Astrocyte (in vitro differentiated cells and primary cell): ENCODE data around the gene MYBBP1A. TPM values are rescaled to one million over a fixed set of nuclear protein-coding genes. Genes with fewer than 3 reads are reported as not detected.

Experiments used
- DNase-seq: peaks from one replicate; pipeline ENCODE4 v3.0.0-alpha.2; 2010; ENCODE audit warnings: low read depth
- FAIRE-seq: peaks from 2 replicates; lab custom pipeline; 2011; peaks lifted over from hg19 to GRCh38; lab: Jason Lieb, UNC
- H2AFZ ChIP-seq: 2 replicates; pipeline ENCODE4 v1.6.0; 2012; ENCODE audit warnings: low read depth, low read length, inconsistent platforms
- H3K27ac ChIP-seq: 2 replicates; pipeline ENCODE4 v1.5.1; 2011; ENCODE audit warnings: low read depth, low read length, inconsistent platforms
- H3K27me3 ChIP-seq: 2 replicates; pipeline ENCODE4 v1.6.0; 2011; ENCODE audit warnings: low read length, inconsistent platforms; ENCODE audit not compliant: insufficient read depth
- H3K36me3 ChIP-seq: 2 replicates; pipeline ENCODE4 v1.5.1; 2011; ENCODE audit warnings: low read length, inconsistent platforms; ENCODE audit not compliant: insufficient read depth
- H3K4me1 ChIP-seq: 2 replicates; pipeline ENCODE4 v1.5.1; 2011; ENCODE audit warnings: low read length, inconsistent platforms; ENCODE audit not compliant: insufficient read depth
- H3K4me2 ChIP-seq: 2 replicates; pipeline ENCODE4 v1.6.0; 2012; ENCODE audit warnings: low read length, inconsistent platforms
- H3K4me3 ChIP-seq: 2 replicates; pipeline ENCODE4 v1.5.1; 2011; ENCODE audit warnings: low read depth, mild to moderate bottlenecking, low read length, inconsistent platforms; ENCODE audit not compliant: insufficient read depth
- H3K79me2 ChIP-seq: 2 replicates; pipeline ENCODE4 v1.6.0; 2012; ENCODE audit warnings: mild to moderate bottlenecking, low read length, inconsistent platforms; ENCODE audit not compliant: insufficient read depth
- H3K9ac ChIP-seq: 2 replicates; pipeline ENCODE4 v1.6.0; 2012; ENCODE audit warnings: mild to moderate bottlenecking, low read length, inconsistent platforms
- H3K9me3 ChIP-seq: 2 replicates; pipeline ENCODE4 v1.5.1; 2012; ENCODE audit warnings: low read depth, mild to moderate bottlenecking, low read length, inconsistent platforms; ENCODE audit not compliant: insufficient read depth
- H4K20me1 ChIP-seq: 2 replicates; pipeline ENCODE4 v1.6.0; 2012; ENCODE audit warnings: low read length, inconsistent platforms; ENCODE audit not compliant: insufficient read depth
- H3K27ac Mint-ChIP-seq: one replicate; pipeline ENCODE4 v1.8.0; 2021; ENCODE audit warnings: mild to moderate bottlenecking, mixed read lengths; ENCODE audit not compliant: unreplicated experiment
- H3K27me3 Mint-ChIP-seq: one replicate; pipeline ENCODE4 v1.8.0; 2021; ENCODE audit warnings: low read depth, mixed read lengths; ENCODE audit not compliant: unreplicated experiment
- H3K36me3 Mint-ChIP-seq: one replicate; pipeline ENCODE4 v1.8.0; 2021; ENCODE audit warnings: low read depth, mixed read lengths; ENCODE audit not compliant: unreplicated experiment
- H3K4me1 Mint-ChIP-seq: one replicate; pipeline ENCODE4 v1.8.0; 2021; ENCODE audit warnings: low read depth, mixed read lengths; ENCODE audit not compliant: unreplicated experiment
- H3K4me3 Mint-ChIP-seq: one replicate; pipeline ENCODE4 v1.8.0; 2021; ENCODE audit warnings: mild to moderate bottlenecking, moderate library complexity, mixed read lengths; ENCODE audit not compliant: unreplicated experiment
- H3K9me3 Mint-ChIP-seq: one replicate; pipeline ENCODE4 v1.8.0; 2021; ENCODE audit warnings: mild to moderate bottlenecking, mixed read lengths; ENCODE audit not compliant: unreplicated experiment
- EZH2 ChIP-seq: IDR thresholded peaks from 2 replicates; pipeline ENCODE4 v1.6.1; 2012; ENCODE audit warnings: mild to moderate bottlenecking, low read length, inconsistent platforms; ENCODE audit not compliant: insufficient read depth
- total RNA-seq: library from RNA; stranded (reverse); gene quantifications from 2 replicates; pipeline ENCODE4 v1.2.1, GENCODE V29; 2021
- TF ChIP-seq, protein P1 (sequence below): IDR thresholded peaks from 2 replicates; pipeline ENCODE4 v1.5.1; 2011; ENCODE audit warnings: low read depth, mild to moderate bottlenecking, inconsistent platforms, low read length, moderate library complexity; ENCODE audit not compliant: insufficient read depth

Gene MYBBP1A
- total RNA-seq, 1 donor from 2014 or later = 71.1 TPM

DNA sequence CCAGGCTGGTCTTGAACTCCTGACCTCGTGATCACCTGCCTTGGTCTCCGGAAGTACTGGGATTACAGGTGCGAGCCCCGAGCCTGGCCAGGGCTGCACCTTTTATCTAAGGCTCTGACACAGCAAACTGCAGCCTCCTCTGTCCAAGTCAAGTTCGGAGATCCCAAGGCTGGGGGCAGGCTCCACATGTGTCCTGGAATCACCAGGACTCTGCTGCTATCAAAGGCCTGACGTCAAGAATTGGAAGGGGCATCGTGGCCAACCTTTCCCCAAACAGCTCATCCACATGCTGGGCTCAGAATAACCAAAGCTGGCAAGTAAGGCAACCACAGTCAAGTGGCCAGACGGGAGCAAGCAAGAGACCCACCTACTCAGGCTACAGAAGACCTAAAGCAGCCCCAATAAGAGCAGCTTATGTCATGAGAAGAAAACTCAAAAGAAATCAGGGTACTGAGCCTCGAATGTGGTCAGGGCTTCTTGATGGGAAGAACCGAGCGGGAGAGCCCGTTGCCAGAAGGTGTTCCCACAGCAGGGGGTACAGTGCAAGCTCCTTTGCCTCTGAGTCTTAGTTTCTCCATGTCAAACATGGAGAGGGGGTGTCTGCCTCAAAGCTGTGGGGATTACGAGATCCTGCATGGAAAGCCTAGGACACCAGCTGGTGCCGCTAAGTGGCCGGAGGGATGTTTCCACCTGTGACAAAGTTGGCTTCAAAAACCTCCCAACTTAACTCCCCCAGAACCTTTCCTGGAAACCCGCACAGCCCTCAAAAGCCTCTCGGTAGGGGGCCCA lies 7.9 kb downstream of the MYBBP1A start:
- Mint-ChIP-seq H3K9me3 (no peaks in the 10 kb centered on the region), H3K4me1 (peaks cover 2% of the 10 kb centered on the region), H3K36me3 (peaks cover 12% of the 10 kb centered on the region), H3K27me3 (no peaks in the 10 kb centered on the region), H3K4me3 (no peak overlapping the region), H3K27ac (no peak overlapping the region)
- no peak overlapping the region for H3K9ac ChIP-seq
- DNase-seq = no peak
- no peak overlapping the region for H2AFZ ChIP-seq
- no peaks in the 10 kb centered on the region for H3K9me3 ChIP-seq
- H3K79me2 ChIP-seq = peaks cover 10% of the 10 kb centered on the region
- H3K36me3 ChIP-seq = peaks cover 18% of the 10 kb centered on the region
- TF ChIP-seq, protein P1, sequence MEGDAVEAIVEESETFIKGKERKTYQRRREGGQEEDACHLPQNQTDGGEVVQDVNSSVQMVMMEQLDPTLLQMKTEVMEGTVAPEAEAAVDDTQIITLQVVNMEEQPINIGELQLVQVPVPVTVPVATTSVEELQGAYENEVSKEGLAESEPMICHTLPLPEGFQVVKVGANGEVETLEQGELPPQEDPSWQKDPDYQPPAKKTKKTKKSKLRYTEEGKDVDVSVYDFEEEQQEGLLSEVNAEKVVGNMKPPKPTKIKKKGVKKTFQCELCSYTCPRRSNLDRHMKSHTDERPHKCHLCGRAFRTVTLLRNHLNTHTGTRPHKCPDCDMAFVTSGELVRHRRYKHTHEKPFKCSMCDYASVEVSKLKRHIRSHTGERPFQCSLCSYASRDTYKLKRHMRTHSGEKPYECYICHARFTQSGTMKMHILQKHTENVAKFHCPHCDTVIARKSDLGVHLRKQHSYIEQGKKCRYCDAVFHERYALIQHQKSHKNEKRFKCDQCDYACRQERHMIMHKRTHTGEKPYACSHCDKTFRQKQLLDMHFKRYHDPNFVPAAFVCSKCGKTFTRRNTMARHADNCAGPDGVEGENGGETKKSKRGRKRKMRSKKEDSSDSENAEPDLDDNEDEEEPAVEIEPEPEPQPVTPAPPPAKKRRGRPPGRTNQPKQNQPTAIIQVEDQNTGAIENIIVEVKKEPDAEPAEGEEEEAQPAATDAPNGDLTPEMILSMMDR = no peak
- TF ChIP-seq EZH2 = no peak
- H3K4me2 ChIP-seq = no peak overlapping the region
- FAIRE-seq = no peak
- no peak overlapping the region for H3K4me3 ChIP-seq
- peaks cover 4% of the 10 kb centered on the region for H3K4me1 ChIP-seq
- H3K27me3 ChIP-seq = no peaks in the 10 kb centered on the region
- H4K20me1 ChIP-seq = peaks cover 47% of the 10 kb centered on the region
- no peak overlapping the region for H3K27ac ChIP-seq

DNA sequence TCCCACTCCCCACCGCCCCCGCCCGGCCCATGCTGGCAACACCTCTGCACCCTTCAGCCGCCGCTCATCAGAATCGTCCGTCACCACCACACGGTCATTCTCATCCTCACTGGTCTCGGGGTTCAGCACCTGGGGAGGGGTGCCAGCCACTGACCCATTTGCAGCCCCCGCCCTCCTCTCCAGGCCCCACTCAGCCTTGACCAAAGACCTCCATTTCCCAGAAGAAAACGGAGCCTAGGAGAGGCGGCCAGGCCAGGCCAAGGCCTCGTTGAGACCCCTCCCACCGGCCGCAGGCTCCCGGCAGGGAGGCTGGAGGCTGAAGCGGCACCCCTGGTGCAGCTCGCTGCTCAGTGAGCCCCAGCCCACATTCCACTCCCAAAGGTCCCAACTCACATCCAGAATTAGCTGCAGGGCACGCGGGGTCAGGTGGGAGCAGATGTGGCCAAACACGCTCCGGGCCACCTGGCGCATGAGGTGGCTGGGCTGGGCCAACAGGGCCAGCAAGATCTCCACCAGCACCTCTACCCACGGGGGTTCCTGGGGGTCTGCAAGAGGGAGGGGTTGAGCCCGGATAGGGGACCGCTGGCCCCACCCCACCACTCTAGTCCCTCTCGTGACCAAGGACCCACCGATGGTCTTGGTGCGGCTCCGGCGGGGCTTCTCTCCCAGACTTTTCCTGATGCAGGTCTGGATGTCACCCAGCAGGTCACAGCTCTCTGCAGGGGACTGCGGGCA lies 9.8 kb downstream of the MYBBP1A start:
- Histone ChIP-seq H3K36me3 (peaks cover 10% of the 10 kb centered on the region), H3K4me2 (no peak overlapping the region), H3K79me2 (no peaks in the 10 kb centered on the region), H3K27me3 (no peaks in the 10 kb centered on the region), H4K20me1 (peaks cover 39% of the 10 kb centered on the region), H3K9ac (no peak overlapping the region), H3K9me3 (no peaks in the 10 kb centered on the region), H2AFZ (no peak overlapping the region), H3K27ac (no peak overlapping the region), H3K4me1 (peaks cover 4% of the 10 kb centered on the region), H3K4me3 (no peak overlapping the region)
- Mint-ChIP-seq H3K36me3 (peaks cover 3% of the 10 kb centered on the region), H3K9me3 (no peaks in the 10 kb centered on the region), H3K27me3 (no peaks in the 10 kb centered on the region), H3K27ac (no peak overlapping the region), H3K4me3 (no peak overlapping the region), H3K4me1 (peaks cover 2% of the 10 kb centered on the region)
- FAIRE-seq = no peak
- no peak for DNase-seq
- no peak for TF ChIP-seq EZH2
- TF ChIP-seq, protein P1 = no peak

DNA sequence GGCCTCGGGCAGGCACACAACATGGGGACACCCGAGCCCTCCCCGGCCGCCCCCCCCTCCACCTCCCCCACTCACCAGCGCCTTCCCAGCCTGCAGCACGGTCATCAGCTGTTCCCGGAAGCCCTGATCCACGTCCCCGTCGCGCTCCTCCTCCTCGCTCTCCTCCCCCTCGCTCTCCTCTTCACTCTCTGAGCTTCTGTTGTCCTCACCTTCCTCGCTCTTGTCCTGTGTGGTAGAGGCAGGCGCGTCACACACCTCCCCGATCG lies 10.3 kb downstream of the MYBBP1A start:
- Histone ChIP-seq H3K9ac (no peak overlapping the region), H2AFZ (no peak overlapping the region), H3K36me3 (peaks cover 9% of the 10 kb centered on the region), H3K79me2 (no peaks in the 10 kb centered on the region), H3K27ac (no peak overlapping the region), H3K4me3 (no peak overlapping the region), H3K4me1 (peaks cover 4% of the 10 kb centered on the region), H3K27me3 (no peaks in the 10 kb centered on the region), H3K4me2 (no peak overlapping the region), H4K20me1 (peaks cover 35% of the 10 kb centered on the region), H3K9me3 (no peaks in the 10 kb centered on the region)
- peaks cover 2% of the 10 kb centered on the region for H3K4me1 Mint-ChIP-seq
- DNase-seq = no peak
- TF ChIP-seq EZH2 = no peak
- TF ChIP-seq, protein P1 = no peak
- no peaks in the 10 kb centered on the region for H3K9me3 Mint-ChIP-seq
- no peak overlapping the region for H3K4me3 Mint-ChIP-seq
- no peak overlapping the region for H3K27ac Mint-ChIP-seq
- H3K36me3 Mint-ChIP-seq = peaks cover 3% of the 10 kb centered on the region
- no peak for FAIRE-seq
- no peaks in the 10 kb centered on the region for H3K27me3 Mint-ChIP-seq
